ENCODE measurements around the gene TMCO4.

The TMCO4 gene

GRCh38 chr1:19837866-19838265, 38.1 kb upstream of the TMCO4 start:
- TF ChIP-seq CTCF (IDR thresholded peaks at IDR 0.05; ENCODE audit: low read depth, low read length), result no peak
- no peak for DNase-seq
- Histone ChIP-seq H3K36me3 (no peaks in the 10 kb centered on the region), H3K9me3 (no peaks in the 10 kb centered on the region), H3K27me3 (no peaks in the 10 kb centered on the region), H3K4me3 (ENCODE audit: low read depth, low read length) (no peak overlapping the region), H3K4me1 (no peaks in the 10 kb centered on the region)

GRCh38 chr1:19835578-19835977, 35.9 kb upstream of the TMCO4 start:
- no peak for DNase-seq
- no peaks in the 10 kb centered on the region for H3K27me3 ChIP-seq
- no peaks in the 10 kb centered on the region for H3K36me3 ChIP-seq
- TF ChIP-seq CTCF (IDR thresholded peaks at IDR 0.05; ENCODE audit: low read depth, low read length), result no peak
- H3K9me3 ChIP-seq, result no peaks in the 10 kb centered on the region
- no peaks in the 10 kb centered on the region for H3K4me1 ChIP-seq
- no peak overlapping the region for H3K4me3 ChIP-seq (ENCODE audit: low read depth, low read length)

- Histone ChIP-seq H3K4me3 (ENCODE audit: low read depth, low read length) (no peak overlapping the region), H3K4me1 (no peaks in the 10 kb centered on the region), H3K36me3 (no peaks in the 10 kb centered on the region), H3K9me3 (no peaks in the 10 kb centered on the region), H3K27me3 (no peaks in the 10 kb centered on the region)
- TF ChIP-seq CTCF (IDR thresholded peaks at IDR 0.05; ENCODE audit: low read depth, low read length), result no peak
- DNase-seq, result no peak
Observed at GRCh38 chr1:19831441-19831840, 31.7 kb upstream of the TMCO4 start.

DNA sequence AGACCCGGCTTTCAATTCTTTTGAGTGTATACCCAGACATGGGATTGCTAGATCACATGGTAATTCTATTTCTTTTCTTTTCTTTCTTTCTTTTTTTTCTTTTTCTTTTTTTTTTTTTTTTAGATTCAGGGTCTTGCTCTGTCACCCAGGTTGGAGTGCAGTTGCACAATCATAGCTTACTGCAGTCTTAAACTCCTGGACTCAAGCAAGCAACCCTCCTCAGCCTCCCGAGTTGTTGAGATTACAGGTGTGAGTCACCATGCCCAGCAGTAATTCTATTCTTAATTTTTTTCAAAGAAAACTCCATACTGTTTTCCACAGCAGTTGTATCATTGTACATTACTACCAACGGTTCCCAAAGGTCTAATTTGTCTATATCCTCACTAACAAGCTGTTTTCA, 28.8 kb upstream of the TMCO4 start:
- Histone ChIP-seq H3K4me3 (ENCODE audit: low read depth, low read length) (no peak overlapping the region), H3K36me3 (no peaks in the 10 kb centered on the region), H3K4me1 (no peaks in the 10 kb centered on the region), H3K27me3 (no peaks in the 10 kb centered on the region), H3K9me3 (no peaks in the 10 kb centered on the region)
- no peak for TF ChIP-seq CTCF (IDR thresholded peaks at IDR 0.05; ENCODE audit: low read depth, low read length)
- DNase-seq, result no peak

DNA sequence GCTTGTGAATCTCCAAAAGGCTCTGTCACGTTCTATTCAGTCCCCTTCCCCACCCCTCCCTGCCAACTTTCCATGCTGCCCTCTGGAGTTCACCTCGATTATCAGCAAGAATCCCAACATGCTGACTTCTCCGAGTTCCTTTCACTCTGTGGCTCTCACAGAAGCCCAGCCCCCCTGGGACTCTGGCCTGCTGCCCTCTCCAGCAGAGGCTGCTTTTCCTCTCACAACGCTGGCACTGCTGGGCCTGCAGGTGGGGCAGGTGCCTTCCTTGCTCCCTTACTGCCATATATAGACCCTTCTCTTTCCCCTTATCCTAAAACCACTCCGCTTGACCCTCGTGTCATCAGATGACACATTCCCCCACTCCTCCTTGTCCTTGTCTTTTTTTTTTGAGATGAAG, 25.6 kb upstream of the TMCO4 start:
- Histone ChIP-seq H3K9me3 (no peaks in the 10 kb centered on the region), H3K36me3 (no peaks in the 10 kb centered on the region), H3K27me3 (no peaks in the 10 kb centered on the region), H3K4me1 (no peaks in the 10 kb centered on the region), H3K4me3 (ENCODE audit: low read depth, low read length) (no peak overlapping the region)
- DNase-seq, result peak; percentile 13
- no peak for TF ChIP-seq CTCF (IDR thresholded peaks at IDR 0.05; ENCODE audit: low read depth, low read length)

GRCh38 chr1:19824541-19824940, 24.8 kb upstream of the TMCO4 start:
- Histone ChIP-seq H3K36me3 (no peaks in the 10 kb centered on the region), H3K9me3 (no peaks in the 10 kb centered on the region), H3K27me3 (no peaks in the 10 kb centered on the region), H3K4me1 (no peaks in the 10 kb centered on the region), H3K4me3 (ENCODE audit: low read depth, low read length) (no peak overlapping the region)
- DNase-seq, result no peak
- TF ChIP-seq CTCF (IDR thresholded peaks at IDR 0.05; ENCODE audit: low read depth, low read length), result no peak

Measured in BE2C (cell line).